H1 (cell line): ENCODE data around the gene EPG5. TPM values are rescaled to one million over a fixed set of nuclear protein-coding genes. Genes with fewer than 3 reads are reported as not detected.

Experiments used
- BRCA1 ChIP-seq: IDR thresholded peaks from 2 replicates; pipeline ENCODE4 v1.6.1; 2012; ENCODE audit warnings: low read depth, low read length, improper control_type of control experiment
- CBX8 ChIP-seq: fragments of 300-800, 300-1000 bp; sonication (generic); IDR thresholded peaks from 2 replicates; pipeline ENCODE4 v1.7.1; 2016; ENCODE audit warnings: low read depth, low read length, borderline replicate concordance
- JUND ChIP-seq: IDR thresholded peaks from 2 replicates; pipeline ENCODE4 v1.6.1; 2011; ENCODE audit warnings: mild to moderate bottlenecking, improper control_type of control experiment, low read length
- POLR2A ChIP-seq, 2 experiments: IDR thresholded peaks; 1 replicate in 1 of 2; 2 replicates in 1 of 2; pipeline ENCODE4 v1.6.1; 2011; ENCODE audit warnings: low read depth in 2 of 2, low read length in 2 of 2, mild to moderate bottlenecking in 2 of 2; ENCODE audit errors: control extremely low read depth in 1 of 2
- ZNF274 ChIP-seq: IDR thresholded peaks from 2 replicates; pipeline ENCODE4 v1.7.0; 2012; ENCODE audit warnings: low read length, borderline replicate concordance; ENCODE audit errors: extremely low read depth
- polyA plus RNA-seq, 7 experiments: library from polyadenylated mRNA; depleted of rRNA in 3 of 7; stranded (reverse) in 5 of 7; unstranded in 2 of 7; fragments of >200 nt in 5 of 7; fragments of 200-250 nt in 2 of 7; gene quantifications; 1 replicate in 5 of 7; 2 replicates in 1 of 7; 4 replicates in 1 of 7; pipeline versions ENCODE4 v1.2.1 to v1.2.3, GENCODE V29; 2011 to 2013; ENCODE audit warnings: missing spikeins in 2 of 7, mixed read lengths in 2 of 7
- total RNA-seq: library from RNA; stranded (reverse); fragmentation: NEBNext Ultra II Directional; extraction: Animal tissue kit (Norgen Biotek cat#: 25700); gene quantifications from 2 replicates; pipeline ENCODE4 v1.2.1, GENCODE V29; 2021
- TF ChIP-seq, protein P1 (sequence below): IDR thresholded peaks from 2 replicates; pipeline ENCODE4 v1.6.1; 2011; ENCODE audit warnings: low read length, improper control_type of control experiment
- TF ChIP-seq, protein P2 (sequence below): IDR thresholded peaks from 2 replicates; pipeline ENCODE4 v1.6.1; 2012; ENCODE audit warnings: inconsistent platforms

Gene EPG5
- total and polyA plus RNA-seq, 2 of the 8 experiments (the other 6 are each of a cell fraction or from before 2014, with no cell fraction given), result 14.1 to 18.3 TPM

DNA sequence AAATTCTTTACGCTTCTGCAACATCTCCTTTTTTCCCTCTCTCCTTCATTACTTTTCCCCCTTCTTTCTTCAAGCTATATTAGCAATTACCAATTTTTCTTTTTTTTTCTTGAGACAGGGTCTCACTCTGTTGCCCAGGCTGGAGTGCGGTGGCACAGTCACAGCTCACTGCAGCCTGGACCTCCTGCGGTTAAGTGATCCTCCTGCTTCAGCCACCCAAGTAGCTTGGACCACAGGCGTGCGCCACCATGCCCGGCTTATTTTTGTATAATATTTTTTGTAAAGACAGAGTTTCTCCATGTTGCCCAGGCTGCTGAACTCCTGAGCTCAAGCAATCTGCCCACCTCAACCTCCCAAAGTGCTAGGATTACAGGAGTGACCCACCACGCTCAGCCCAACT lies 70.7 kb downstream of the EPG5 start (continued):
- TF ChIP-seq, protein P1, sequence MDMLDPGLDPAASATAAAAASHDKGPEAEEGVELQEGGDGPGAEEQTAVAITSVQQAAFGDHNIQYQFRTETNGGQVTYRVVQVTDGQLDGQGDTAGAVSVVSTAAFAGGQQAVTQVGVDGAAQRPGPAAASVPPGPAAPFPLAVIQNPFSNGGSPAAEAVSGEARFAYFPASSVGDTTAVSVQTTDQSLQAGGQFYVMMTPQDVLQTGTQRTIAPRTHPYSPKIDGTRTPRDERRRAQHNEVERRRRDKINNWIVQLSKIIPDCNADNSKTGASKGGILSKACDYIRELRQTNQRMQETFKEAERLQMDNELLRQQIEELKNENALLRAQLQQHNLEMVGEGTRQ, result no peak
- TF ChIP-seq POLR2A (IDR thresholded peaks at IDR 0.05; ENCODE audit: control extremely low read depth in 1 of 2, low read depth in 2 of 2, low read length in 2 of 2) (no peak), ZNF274 (no peak), BRCA1 (no peak), JUND (no peak), CBX8 (no peak)
- TF ChIP-seq, protein P2, sequence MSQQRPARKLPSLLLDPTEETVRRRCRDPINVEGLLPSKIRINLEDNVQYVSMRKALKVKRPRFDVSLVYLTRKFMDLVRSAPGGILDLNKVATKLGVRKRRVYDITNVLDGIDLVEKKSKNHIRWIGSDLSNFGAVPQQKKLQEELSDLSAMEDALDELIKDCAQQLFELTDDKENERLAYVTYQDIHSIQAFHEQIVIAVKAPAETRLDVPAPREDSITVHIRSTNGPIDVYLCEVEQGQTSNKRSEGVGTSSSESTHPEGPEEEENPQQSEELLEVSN, result no peak
